HepG2 (cell line): ENCODE results near the gene ITPRIP. TPM values are rescaled to one million over a fixed set of nuclear protein-coding genes. Genes with fewer than 3 reads are reported as not detected.
A peak's percentile ranks its signal among the peaks of the same experiment; 100 is the strongest.

ENCODE experiments used
- CREM ChIP-seq, 2 experiments: sonication (generic) in 1 of 2; formaldehyde crosslinking in 1 of 2; IDR thresholded peaks; 2 replicates each; pipeline versions ENCODE4 v1.4.0 to v1.6.1; 2016 to 2020; ENCODE audit warnings: antibody characterized with exemption in 1 of 2, mild to moderate bottlenecking in 1 of 2, missing genetic modification reagents in 1 of 2
- EEA1 ChIP-seq: sonication (generic); formaldehyde crosslinking; IDR thresholded peaks from 2 replicates; pipeline ENCODE4 v1.5.1; 2020; ENCODE audit warnings: mild to moderate bottlenecking, missing genetic modification reagents, borderline replicate concordance
- FOXA1 ChIP-seq, 2 experiments: fragments of 450-650 bp in 1 of 2; sonication (generic) in 1 of 2; formaldehyde crosslinking in 1 of 2; IDR thresholded peaks; 2 replicates each; pipeline versions ENCODE4 v1.4.0 to v1.6.1; 2016 to 2020; ENCODE audit warnings: missing genetic modification reagents in 1 of 2
- FOXA3 ChIP-seq: IDR thresholded peaks from 2 replicates; pipeline ENCODE4 v1.6.1; 2016; ENCODE audit warnings: missing genetic modification reagents, missing compliant biosample characterization
- GATAD1 ChIP-seq: IDR thresholded peaks from 2 replicates; pipeline ENCODE4 v1.6.1; 2016; ENCODE audit warnings: missing genetic modification reagents, missing compliant biosample characterization
- HMGXB4 ChIP-seq, 2 experiments: sonication (generic) in 1 of 2; formaldehyde crosslinking in 1 of 2; IDR thresholded peaks; 2 replicates each; pipeline versions ENCODE4 v1.4.0 to v1.6.1; 2018 to 2020; ENCODE audit warnings: missing genetic modification reagents in 2 of 2, borderline replicate concordance in 1 of 2, low read depth in 1 of 2, mild to moderate bottlenecking in 1 of 2, missing biosample characterization in 1 of 2
- KDM1A ChIP-seq: IDR thresholded peaks from 2 replicates; pipeline ENCODE4 v1.6.1; 2016; ENCODE audit warnings: missing compliant biosample characterization
- KDM4B ChIP-seq: sonication (generic); formaldehyde crosslinking; IDR thresholded peaks from 2 replicates; pipeline ENCODE4 v1.4.0; 2020; ENCODE audit warnings: missing genetic modification reagents
- MXI1 ChIP-seq: IDR thresholded peaks from 3 replicates; pipeline ENCODE4 v1.6.1; 2012; ENCODE audit warnings: low read depth, low read length, inconsistent platforms, borderline replicate concordance
- MYC ChIP-seq: sonication (generic); formaldehyde crosslinking; IDR thresholded peaks from 2 replicates; pipeline ENCODE4 v1.9.0; 2021; ENCODE audit warnings: missing genetic modification reagents, borderline replicate concordance
- NFE2L2 ChIP-seq: fragments of 150-350 bp; IDR thresholded peaks from 2 replicates; pipeline ENCODE4 v1.6.1; 2014; ENCODE audit warnings: low read length
- NFRKB ChIP-seq: fragments of 450-650 bp; IDR thresholded peaks from 2 replicates; pipeline ENCODE4 v1.6.1; 2017
- PAXIP1 ChIP-seq: sonication (generic); formaldehyde crosslinking; conservative IDR thresholded peaks from 2 replicates; pipeline ENCODE4 v1.4.0; 2020; ENCODE audit warnings: mild to moderate bottlenecking, missing genetic modification reagents, moderate library complexity
- SMARCC2 ChIP-seq: fragments of 450-650 bp; IDR thresholded peaks from 2 replicates; pipeline ENCODE4 v1.6.1; 2017; ENCODE audit warnings: antibody characterized with exemption, mild to moderate bottlenecking
- ZBTB38 ChIP-seq: sonication (generic); formaldehyde crosslinking; IDR thresholded peaks from 2 replicates; pipeline ENCODE4 v1.5.1; 2020; ENCODE audit warnings: mild to moderate bottlenecking, missing genetic modification reagents
- ZSCAN9 ChIP-seq: IDR thresholded peaks from 2 replicates; pipeline ENCODE4 v1.6.1; 2016; ENCODE audit warnings: borderline replicate concordance
- polyA plus RNA-seq, 8 experiments: library from polyadenylated mRNA; depleted of rRNA in 3 of 8; stranded (reverse) in 7 of 8; unstranded in 1 of 8; fragments of >200 nt; fragmentation: Illumina TruSeq in 4 of 8; extraction: Trizol in 4 of 8; gene quantifications; 2 replicates each; pipeline versions ENCODE4 v1.2.1 to v1.2.3, GENCODE V29; 2011 to 2016; ENCODE audit warnings: low read depth in 4 of 8, missing spikeins in 1 of 8, mixed read lengths in 1 of 8; ENCODE audit not compliant: insufficient read depth in 1 of 8
- total RNA-seq, 5 experiments: library from RNA; depleted of rRNA; stranded (reverse); fragments of >200 nt; fragmentation: Illumina TruSeq; extraction: Trizol; gene quantifications; 2 replicates each; pipeline ENCODE4 v1.2.3, GENCODE V29; 2016; ENCODE audit warnings: low read depth in 1 of 5
- TF ChIP-seq, protein P1 (sequence below): sonication (generic); formaldehyde crosslinking; IDR thresholded peaks from 2 replicates; pipeline ENCODE4 v1.4.0; 2020; ENCODE audit warnings: missing genetic modification reagents
- TF ChIP-seq, protein P2 (sequence below): sonication (generic); formaldehyde crosslinking; IDR thresholded peaks from 2 replicates; pipeline ENCODE4 v1.5.1; 2020; ENCODE audit warnings: mild to moderate bottlenecking, moderate library complexity, missing genetic modification reagents
- TF ChIP-seq, protein P3 (sequence below): IDR thresholded peaks from 2 replicates; pipeline ENCODE4 v1.6.1; 2016; ENCODE audit warnings: low read depth

The ITPRIP gene
- total and polyA plus RNA-seq, 2 of the 13 experiments (the other 11 are each of a cell fraction or from before 2014, with no cell fraction given) = 1.00 to 2.8 TPM

DNA sequence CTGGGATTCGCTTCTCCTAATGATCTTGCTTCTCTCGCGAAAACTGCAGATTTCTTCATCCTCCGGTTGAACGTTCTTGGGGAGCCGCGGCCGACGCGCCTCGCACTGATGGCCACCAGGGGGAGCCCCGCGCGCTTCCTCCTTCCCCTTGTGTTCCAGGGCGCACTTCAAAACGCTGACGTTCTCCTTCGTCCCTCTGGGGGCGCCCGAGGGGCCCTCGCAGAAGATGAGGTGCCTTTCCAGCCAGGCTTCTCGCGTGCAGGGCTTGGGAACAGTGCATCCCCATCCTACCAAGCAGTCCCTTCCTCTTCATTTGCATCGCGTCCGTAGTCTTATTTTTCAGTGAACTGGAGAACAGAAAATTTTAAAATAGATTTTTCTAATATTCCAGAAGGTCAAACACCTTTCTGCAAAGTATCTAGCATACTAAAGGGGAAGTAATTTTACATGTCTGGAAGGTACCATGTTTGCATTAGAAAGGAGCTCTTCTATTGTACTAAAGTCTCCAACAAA, 46.8 kb downstream of the ITPRIP start (continued):
- 0 out of 2 replicates have a peak, but pooled peaks have one; percentile 20 for TF ChIP-seq PAXIP1 (CRISPR knock-in tag)
- peak; percentile 77; the same call in 1 of the 2 replicates for TF ChIP-seq ZSCAN9 (CRISPR knock-in tag)
- TF ChIP-seq, protein P1, sequence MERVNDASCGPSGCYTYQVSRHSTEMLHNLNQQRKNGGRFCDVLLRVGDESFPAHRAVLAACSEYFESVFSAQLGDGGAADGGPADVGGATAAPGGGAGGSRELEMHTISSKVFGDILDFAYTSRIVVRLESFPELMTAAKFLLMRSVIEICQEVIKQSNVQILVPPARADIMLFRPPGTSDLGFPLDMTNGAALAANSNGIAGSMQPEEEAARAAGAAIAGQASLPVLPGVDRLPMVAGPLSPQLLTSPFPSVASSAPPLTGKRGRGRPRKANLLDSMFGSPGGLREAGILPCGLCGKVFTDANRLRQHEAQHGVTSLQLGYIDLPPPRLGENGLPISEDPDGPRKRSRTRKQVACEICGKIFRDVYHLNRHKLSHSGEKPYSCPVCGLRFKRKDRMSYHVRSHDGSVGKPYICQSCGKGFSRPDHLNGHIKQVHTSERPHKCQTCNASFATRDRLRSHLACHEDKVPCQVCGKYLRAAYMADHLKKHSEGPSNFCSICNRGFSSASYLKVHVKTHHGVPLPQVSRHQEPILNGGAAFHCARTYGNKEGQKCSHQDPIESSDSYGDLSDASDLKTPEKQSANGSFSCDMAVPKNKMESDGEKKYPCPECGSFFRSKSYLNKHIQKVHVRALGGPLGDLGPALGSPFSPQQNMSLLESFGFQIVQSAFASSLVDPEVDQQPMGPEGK (CRISPR knock-in tag) = peak; percentile 22; the same call in 1 of the 2 replicates
- 0 out of 2 replicates have a peak, but pooled peaks have one; percentile 43 for TF ChIP-seq CREM (IDR thresholded peaks at IDR 0.05)
- TF ChIP-seq CREM (CRISPR knock-in tag; IDR thresholded peaks at IDR 0.05) = no peak
- TF ChIP-seq NFE2L2 = no peak
- TF ChIP-seq MYC (CRISPR knock-in tag) = peak; percentile 42; the same call in 1 of the 2 replicates
- TF ChIP-seq MXI1 = peak; percentile 27; the same call in 1 of the 3 replicates
- peak; percentile 64; the same call in 1 of the 2 replicates for TF ChIP-seq KDM4B (CRISPR knock-in tag)
- no peak for TF ChIP-seq EEA1 (CRISPR knock-in tag)
- no peak for TF ChIP-seq NFRKB
- TF ChIP-seq, protein P2, sequence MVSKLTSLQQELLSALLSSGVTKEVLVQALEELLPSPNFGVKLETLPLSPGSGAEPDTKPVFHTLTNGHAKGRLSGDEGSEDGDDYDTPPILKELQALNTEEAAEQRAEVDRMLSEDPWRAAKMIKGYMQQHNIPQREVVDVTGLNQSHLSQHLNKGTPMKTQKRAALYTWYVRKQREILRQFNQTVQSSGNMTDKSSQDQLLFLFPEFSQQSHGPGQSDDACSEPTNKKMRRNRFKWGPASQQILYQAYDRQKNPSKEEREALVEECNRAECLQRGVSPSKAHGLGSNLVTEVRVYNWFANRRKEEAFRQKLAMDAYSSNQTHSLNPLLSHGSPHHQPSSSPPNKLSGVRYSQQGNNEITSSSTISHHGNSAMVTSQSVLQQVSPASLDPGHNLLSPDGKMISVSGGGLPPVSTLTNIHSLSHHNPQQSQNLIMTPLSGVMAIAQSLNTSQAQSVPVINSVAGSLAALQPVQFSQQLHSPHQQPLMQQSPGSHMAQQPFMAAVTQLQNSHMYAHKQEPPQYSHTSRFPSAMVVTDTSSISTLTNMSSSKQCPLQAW = peak; percentile 64; the same call in 1 of the 2 replicates
- TF ChIP-seq SMARCC2 = no peak
- peak; percentile 76; the same call in 1 of the 2 replicates for TF ChIP-seq KDM1A (CRISPR knock-in tag)
- TF ChIP-seq FOXA1 (IDR thresholded peaks at IDR 0.05) = no peak
- 0 out of 2 replicates have a peak, but pooled peaks have one; percentile 9 for TF ChIP-seq FOXA1 (CRISPR knock-in tag; IDR thresholded peaks at IDR 0.05)
- TF ChIP-seq FOXA3 (CRISPR knock-in tag) = peak; percentile 38; the same call in 1 of the 2 replicates
- TF ChIP-seq, protein P3, sequence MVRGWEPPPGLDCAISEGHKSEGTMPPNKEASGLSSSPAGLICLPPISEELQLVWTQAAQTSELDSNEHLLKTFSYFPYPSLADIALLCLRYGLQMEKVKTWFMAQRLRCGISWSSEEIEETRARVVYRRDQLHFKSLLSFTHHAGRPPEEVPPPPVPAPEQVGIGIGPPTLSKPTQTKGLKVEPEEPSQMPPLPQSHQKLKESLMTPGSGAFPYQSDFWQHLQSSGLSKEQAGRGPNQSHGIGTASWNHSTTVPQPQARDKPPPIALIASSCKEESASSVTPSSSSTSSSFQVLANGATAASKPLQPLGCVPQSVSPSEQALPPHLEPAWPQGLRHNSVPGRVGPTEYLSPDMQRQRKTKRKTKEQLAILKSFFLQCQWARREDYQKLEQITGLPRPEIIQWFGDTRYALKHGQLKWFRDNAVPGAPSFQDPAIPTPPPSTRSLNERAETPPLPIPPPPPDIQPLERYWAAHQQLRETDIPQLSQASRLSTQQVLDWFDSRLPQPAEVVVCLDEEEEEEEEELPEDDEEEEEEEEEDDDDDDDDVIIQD (CRISPR knock-in tag) = peak; percentile 69
- peak; percentile 15; the same call in 1 of the 2 replicates for TF ChIP-seq GATAD1 (CRISPR knock-in tag)
- 0 out of 2 replicates have a peak, but pooled peaks have one; percentile 26 for TF ChIP-seq ZBTB38 (CRISPR knock-in tag)
- TF ChIP-seq HMGXB4 (CRISPR knock-in tag; IDR thresholded peaks at IDR 0.05; ENCODE audit: borderline replicate concordance in 1 of 2, low read depth in 1 of 2) = peak; percentile 88 to 93
